ENCODE data around the gene PRR30.
"Not testable (repeated sequence)": the region's sequence is repeated elsewhere in the genome, so short reads cannot be mapped to it uniquely, and the experiment has no call there.

Gene PRR30

GRCh38 chr2:27130396-27130795, 8.8 kb downstream of the PRR30 start:
- no peak for TF ChIP-seq POU2F2 (IDR thresholded peaks at IDR 0.05; ENCODE audit: low read depth, low read length)
- TF ChIP-seq SPI1 (IDR thresholded peaks at IDR 0.05; ENCODE audit: low read depth, low read length), result no peak
- TF ChIP-seq TAF1 (IDR thresholded peaks at IDR 0.05; ENCODE audit: low read depth, low read length), result no peak
- no peak for TF ChIP-seq PAX5 (IDR thresholded peaks at IDR 0.05; ENCODE audit: insufficient read depth, low read length, severe bottlenecking)
- TF ChIP-seq POLR2A (IDR thresholded peaks at IDR 0.05; ENCODE audit: low read depth, low read length), result no peak
- no peak for TF ChIP-seq POLR2AphosphoS5 (IDR thresholded peaks at IDR 0.05; ENCODE audit: low read depth, low read length)
- DNase-seq (ENCODE audit: insufficient read length, low spot score), result no peak
- no peak for FAIRE-seq

- FAIRE-seq (no peak), DNase-seq (ENCODE audit: insufficient read length, low spot score) (no peak)
- TF ChIP-seq TAF1 (IDR thresholded peaks at IDR 0.05; ENCODE audit: low read depth, low read length), result no peak
Measured at GRCh38 chr2:27128668-27129571, 10.3 kb downstream of the PRR30 start.

- TF ChIP-seq POLR2A (IDR thresholded peaks at IDR 0.05; ENCODE audit: low read depth, low read length) (no peak), PAX5 (IDR thresholded peaks at IDR 0.05; ENCODE audit: insufficient read depth, low read length, severe bottlenecking) (no peak), POU2F2 (IDR thresholded peaks at IDR 0.05; ENCODE audit: low read depth, low read length) (no peak), TAF1 (IDR thresholded peaks at IDR 0.05; ENCODE audit: low read depth, low read length) (no peak), POLR2AphosphoS5 (IDR thresholded peaks at IDR 0.05; ENCODE audit: low read depth, low read length) (no peak), SPI1 (IDR thresholded peaks at IDR 0.05; ENCODE audit: low read depth, low read length) (no peak)
- no peak for DNase-seq (ENCODE audit: insufficient read length, low spot score)
- no peak for FAIRE-seq
Measured at GRCh38 chr2:27127883-27128667, 11.1 kb downstream of the PRR30 start.

GRCh38 chr2:27126252-27126710, 12.9 kb downstream of the PRR30 start:
- DNase-seq (ENCODE audit: insufficient read length, low spot score), result no peak
- no peak for FAIRE-seq
- TF ChIP-seq POLR2A (IDR thresholded peaks at IDR 0.05; ENCODE audit: low read depth, low read length), result no peak
- TF ChIP-seq SPI1 (IDR thresholded peaks at IDR 0.05; ENCODE audit: low read depth, low read length), result no peak
- TF ChIP-seq POU2F2 (IDR thresholded peaks at IDR 0.05; ENCODE audit: low read depth, low read length), result no peak
- no peak for TF ChIP-seq POLR2AphosphoS5 (IDR thresholded peaks at IDR 0.05; ENCODE audit: low read depth, low read length)
- no peak for TF ChIP-seq PAX5 (IDR thresholded peaks at IDR 0.05; ENCODE audit: insufficient read depth, low read length, severe bottlenecking)
- no peak for TF ChIP-seq TAF1 (IDR thresholded peaks at IDR 0.05; ENCODE audit: low read depth, low read length)

- FAIRE-seq (no peak), DNase-seq (ENCODE audit: insufficient read length, low spot score) (no peak)
- TF ChIP-seq POU2F2 (IDR thresholded peaks at IDR 0.05; ENCODE audit: low read depth, low read length) (no peak), SPI1 (IDR thresholded peaks at IDR 0.05; ENCODE audit: low read depth, low read length) (no peak), POLR2A (IDR thresholded peaks at IDR 0.05; ENCODE audit: low read depth, low read length) (no peak), PAX5 (IDR thresholded peaks at IDR 0.05; ENCODE audit: insufficient read depth, low read length, severe bottlenecking) (no peak), TAF1 (IDR thresholded peaks at IDR 0.05; ENCODE audit: low read depth, low read length) (no peak), POLR2AphosphoS5 (IDR thresholded peaks at IDR 0.05; ENCODE audit: low read depth, low read length) (no peak)
Measured at GRCh38 chr2:27125104-27125503, 14.1 kb downstream of the PRR30 start.

GRCh38 chr2:27123302-27124150, 15.7 kb downstream of the PRR30 start, which contains the start of gene ABHD1:
Gene ABHD1 (plus strand): TSS chr2:27123815. CDS start chr2:27123949, 134 bp downstream.
- peak; percentile 73 for FAIRE-seq
- DNase-seq (ENCODE audit: insufficient read length, low spot score), result no peak
- TF ChIP-seq PAX5 (IDR thresholded peaks at IDR 0.05; ENCODE audit: insufficient read depth, low read length, severe bottlenecking), result no peak
- no peak for TF ChIP-seq SPI1 (IDR thresholded peaks at IDR 0.05; ENCODE audit: low read depth, low read length)
- no peak for TF ChIP-seq POLR2A (IDR thresholded peaks at IDR 0.05; ENCODE audit: low read depth, low read length)
- no peak for TF ChIP-seq TAF1 (IDR thresholded peaks at IDR 0.05; ENCODE audit: low read depth, low read length)
- no peak for TF ChIP-seq POLR2AphosphoS5 (IDR thresholded peaks at IDR 0.05; ENCODE audit: low read depth, low read length)
- TF ChIP-seq POU2F2 (IDR thresholded peaks at IDR 0.05; ENCODE audit: low read depth, low read length), result no peak

GRCh38 chr2:27122791-27123190, 16.4 kb downstream of the PRR30 start:
- no peak for FAIRE-seq
- DNase-seq (ENCODE audit: insufficient read length, low spot score), result no peak
- TF ChIP-seq POLR2A (IDR thresholded peaks at IDR 0.05; ENCODE audit: low read depth, low read length), result no peak
- TF ChIP-seq POU2F2 (IDR thresholded peaks at IDR 0.05; ENCODE audit: low read depth, low read length), result no peak
- no peak for TF ChIP-seq PAX5 (IDR thresholded peaks at IDR 0.05; ENCODE audit: insufficient read depth, low read length, severe bottlenecking)
- no peak for TF ChIP-seq TAF1 (IDR thresholded peaks at IDR 0.05; ENCODE audit: low read depth, low read length)
- TF ChIP-seq POLR2AphosphoS5 (IDR thresholded peaks at IDR 0.05; ENCODE audit: low read depth, low read length), result no peak

- FAIRE-seq (no peak), DNase-seq (ENCODE audit: insufficient read length, low spot score) (no peak)
- TF ChIP-seq SPI1 (IDR thresholded peaks at IDR 0.05; ENCODE audit: low read depth, low read length) (no peak), TAF1 (IDR thresholded peaks at IDR 0.05; ENCODE audit: low read depth, low read length) (no peak), POLR2AphosphoS5 (IDR thresholded peaks at IDR 0.05; ENCODE audit: low read depth, low read length) (no peak), POLR2A (IDR thresholded peaks at IDR 0.05; ENCODE audit: low read depth, low read length) (no peak), POU2F2 (IDR thresholded peaks at IDR 0.05; ENCODE audit: low read depth, low read length) (no peak), PAX5 (IDR thresholded peaks at IDR 0.05; ENCODE audit: insufficient read depth, low read length, severe bottlenecking) (no peak)
Measured at GRCh38 chr2:27121906-27122305, 17.3 kb downstream of the PRR30 start.

GRCh38 chr2:27119330-27119670, 19.9 kb downstream of the PRR30 start:
- not testable (repeated sequence) for FAIRE-seq; DNase-seq (ENCODE audit: insufficient read length, low spot score)
